Measurements from ENCODE around the gene PTGDS.

PTGDS gene

DNA sequence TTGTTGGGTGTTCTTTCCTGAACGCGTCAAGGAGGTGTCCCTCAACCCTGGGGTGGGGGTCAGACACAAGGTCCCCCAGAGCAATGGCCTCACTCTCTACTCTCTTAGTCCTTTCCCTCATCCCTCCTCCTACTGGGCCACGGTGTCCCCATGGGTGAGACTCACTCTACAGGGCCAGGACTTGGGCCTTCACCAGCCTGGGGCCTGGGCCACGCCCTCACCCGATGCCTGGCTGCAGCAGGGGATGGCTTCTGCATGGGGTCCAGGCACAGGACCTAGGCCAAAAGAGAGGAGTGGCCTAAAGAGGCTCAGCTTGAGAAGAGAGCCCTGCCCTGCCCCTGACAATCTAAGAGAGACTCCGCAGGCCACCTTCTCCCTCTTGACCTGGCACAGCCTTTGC lies 19.4 kb upstream of the PTGDS start:
- H3K36me3 ChIP-seq (replicated peaks in 1 of 2; ENCODE audit: control insufficient read depth in 2 of 2, insufficient read depth in 2 of 2, low read length in 2 of 2): no peaks in the 10 kb centered on the region
- H2BK120ac ChIP-seq (ENCODE audit: low read depth, low read length): no peak overlapping the region
- H3K14ac ChIP-seq (ENCODE audit: low read length): peak overlapping the region; percentile 47
- peaks cover 0 to 4% of the 10 kb centered on the region in 2 donors for H3K4me1 ChIP-seq (ENCODE audit: control insufficient read depth in 2 of 2, insufficient read depth in 1 of 2, low read depth in 1 of 2, low read length in 2 of 2)
- no peak overlapping the region for H3K27ac ChIP-seq (replicated peaks; ENCODE audit: low read length)
- WGBS, 2 donors (ENCODE audit: extremely low coverage in 2 of 2, insufficient read length in 2 of 2, insufficient replicate concordance in 1 of 2): no CpG with 5 or more reads among the region's 6 CpGs
- peaks cover 3% of the 10 kb centered on the region for H3K79me1 ChIP-seq (ENCODE audit: low read depth, low read length)
- DNase-seq (ENCODE audit: low spot score): no peak
- H3K9ac ChIP-seq (ENCODE audit: low read depth, low read length, poor library complexity): no peak overlapping the region
- no peak overlapping the region for H3K4ac ChIP-seq (ENCODE audit: low read length)
- H3K23ac ChIP-seq (ENCODE audit: low read depth, low read length, poor library complexity): no peak overlapping the region
- H4K8ac ChIP-seq (ENCODE audit: low read depth, low read length): no peak overlapping the region
- H2AFZ ChIP-seq (ENCODE audit: low read length): no peak overlapping the region
- no peak overlapping the region for H4K91ac ChIP-seq (ENCODE audit: low read depth, low read length, poor library complexity)
- H2BK5ac ChIP-seq (ENCODE audit: low read length): no peak overlapping the region
- H3K18ac ChIP-seq (ENCODE audit: low read length): peak overlapping the region; percentile 71
- peaks cover 0 to 1% of the 10 kb centered on the region in 2 donors for H3K9me3 ChIP-seq (replicated peaks in 1 of 2; ENCODE audit: control insufficient read depth in 2 of 2, insufficient read depth in 1 of 2, low read depth in 1 of 2, low read length in 2 of 2)
- peak overlapping the region; percentile 15 for H2AK5ac ChIP-seq (ENCODE audit: low read depth, low read length)
- H2BK15ac ChIP-seq (ENCODE audit: low read length): no peak overlapping the region
- H2BK12ac ChIP-seq (ENCODE audit: low read length): no peak overlapping the region
- H3K4me2 ChIP-seq (ENCODE audit: insufficient read depth, low read length, poor library complexity, severe bottlenecking): no peak overlapping the region
- no peak overlapping the region for H3K4me3 ChIP-seq (ENCODE audit: low read length in 2 of 2)
- H3K27me3 ChIP-seq (ENCODE audit: control insufficient read depth in 3 of 3, insufficient read depth in 3 of 3, low read depth in 1 of 3, low read length in 3 of 3): peaks cover 0 to 28% (median 0%) of the 10 kb centered on the region in 3 experiments

DNA sequence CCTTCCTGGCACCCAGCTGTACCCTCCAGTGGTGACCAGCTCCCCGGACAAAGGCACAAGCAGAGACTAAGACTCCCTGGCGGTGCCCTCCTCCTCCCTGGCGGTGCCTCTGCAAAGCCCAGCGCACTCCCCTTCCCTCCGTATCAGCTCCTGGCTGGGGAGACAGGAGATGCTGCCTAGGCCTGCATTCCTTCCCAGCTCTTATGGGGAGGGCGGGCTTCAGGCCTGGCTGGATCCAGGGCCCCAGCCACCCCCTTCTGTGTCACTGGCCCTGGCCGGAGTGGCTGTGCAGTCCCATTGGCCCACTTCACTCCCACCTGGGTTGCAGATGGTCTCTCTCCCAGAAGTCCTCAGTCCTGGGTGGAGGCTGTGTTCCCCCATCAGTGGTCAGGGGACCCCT lies 18.8 kb upstream of the PTGDS start:
- Histone ChIP-seq H3K4me2 (ENCODE audit: insufficient read depth, low read length, poor library complexity, severe bottlenecking) (no peak overlapping the region), H3K18ac (ENCODE audit: low read length) (peak overlapping the region; percentile 71), H4K91ac (ENCODE audit: low read depth, low read length, poor library complexity) (no peak overlapping the region), H3K4me3 (ENCODE audit: low read length in 2 of 2) (no peak overlapping the region), H3K4me1 (ENCODE audit: control insufficient read depth in 2 of 2, insufficient read depth in 1 of 2, low read depth in 1 of 2, low read length in 2 of 2) (peaks cover 2 to 4% of the 10 kb centered on the region in 2 donors), H3K9ac (ENCODE audit: low read depth, low read length, poor library complexity) (no peak overlapping the region), H3K4ac (ENCODE audit: low read length) (no peak overlapping the region), H3K23ac (ENCODE audit: low read depth, low read length, poor library complexity) (peak overlapping the region; percentile 43), H3K27me3 (ENCODE audit: control insufficient read depth in 3 of 3, insufficient read depth in 3 of 3, low read depth in 1 of 3, low read length in 3 of 3) (peaks cover 0 to 28% (median 0%) of the 10 kb centered on the region in 3 experiments), H3K36me3 (replicated peaks in 1 of 2; ENCODE audit: control insufficient read depth in 2 of 2, insufficient read depth in 2 of 2, low read length in 2 of 2) (no peaks in the 10 kb centered on the region), H2AFZ (ENCODE audit: low read length) (no peak overlapping the region), H2BK12ac (ENCODE audit: low read length) (no peak overlapping the region), H2BK15ac (ENCODE audit: low read length) (no peak overlapping the region), H3K9me3 (replicated peaks in 1 of 2; ENCODE audit: control insufficient read depth in 2 of 2, insufficient read depth in 1 of 2, low read depth in 1 of 2, low read length in 2 of 2) (peaks cover 0 to 1% of the 10 kb centered on the region in 2 donors), H3K79me1 (ENCODE audit: low read depth, low read length) (peaks cover 3% of the 10 kb centered on the region), H3K27ac (replicated peaks; ENCODE audit: low read length) (no peak overlapping the region), H2BK5ac (ENCODE audit: low read length) (no peak overlapping the region), H3K14ac (ENCODE audit: low read length) (peak overlapping the region; percentile 47), H2BK120ac (ENCODE audit: low read depth, low read length) (no peak overlapping the region), H4K8ac (ENCODE audit: low read depth, low read length) (no peak overlapping the region), H2AK5ac (ENCODE audit: low read depth, low read length) (peak overlapping the region; percentile 98)
- WGBS, 2 donors (ENCODE audit: extremely low coverage in 2 of 2, insufficient read length in 2 of 2, insufficient replicate concordance in 1 of 2): no CpG with 5 or more reads among the region's 7 CpGs
- no peak for DNase-seq (ENCODE audit: low spot score)

DNA sequence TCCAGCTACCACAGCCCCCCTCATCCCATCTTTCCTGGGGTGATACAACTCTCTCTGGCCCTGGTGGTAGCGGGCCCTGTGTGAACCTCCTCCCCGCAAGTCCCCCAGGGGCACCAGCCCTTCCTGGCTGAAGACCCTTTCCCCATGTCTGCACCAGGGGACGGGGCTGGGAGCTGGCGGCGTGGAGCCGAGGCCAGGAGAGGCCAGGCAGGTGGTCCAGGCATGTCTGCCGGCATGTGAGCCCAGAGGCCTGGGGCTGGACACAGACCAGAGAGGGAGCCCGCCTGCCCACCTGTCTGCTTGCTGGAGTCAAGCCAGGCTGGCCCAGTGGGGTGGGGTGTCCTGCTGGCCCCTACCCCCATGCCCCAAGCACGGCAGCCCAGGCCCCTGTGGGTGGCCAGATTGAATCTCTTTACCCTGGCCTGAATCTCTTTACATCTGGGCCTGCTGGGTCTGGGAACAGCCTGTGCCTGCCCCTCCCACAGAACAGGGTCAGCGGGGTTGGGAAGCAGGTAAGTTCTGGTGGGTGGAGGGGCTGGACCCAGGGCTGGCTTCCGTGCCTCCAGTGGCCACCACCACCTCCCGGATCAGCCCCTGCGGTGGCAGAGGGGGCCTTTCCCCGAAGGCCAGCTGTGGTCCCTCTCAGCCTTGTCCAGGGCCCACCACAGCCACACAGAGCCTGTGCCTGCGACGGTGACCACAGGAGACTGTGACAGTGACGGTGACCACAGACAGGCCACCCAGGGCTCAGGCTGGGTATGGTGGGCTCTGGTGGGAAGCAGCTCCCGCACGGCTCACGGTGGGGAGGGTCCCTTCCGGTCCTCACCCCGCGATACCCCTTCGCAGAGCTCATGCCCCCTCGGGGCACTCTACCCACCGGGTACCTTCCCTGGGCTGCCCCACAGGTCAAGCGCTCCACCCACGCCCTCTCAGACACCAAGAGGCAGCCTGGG lies 18.1 kb upstream of the PTGDS start:
- H2AK5ac ChIP-seq (ENCODE audit: low read depth, low read length): peak overlapping the region; percentile 98
- peak overlapping the region; percentile 80 for H3K23ac ChIP-seq (ENCODE audit: low read depth, low read length, poor library complexity)
- H3K4me2 ChIP-seq (ENCODE audit: insufficient read depth, low read length, poor library complexity, severe bottlenecking): no peak overlapping the region
- no peak overlapping the region for H4K91ac ChIP-seq (ENCODE audit: low read depth, low read length, poor library complexity)
- H3K4me1 ChIP-seq (ENCODE audit: control insufficient read depth in 2 of 2, insufficient read depth in 1 of 2, low read depth in 1 of 2, low read length in 2 of 2): peaks cover 4 to 6% of the 10 kb centered on the region in 2 donors
- DNase-seq (ENCODE audit: low spot score): no peak
- H3K9ac ChIP-seq (ENCODE audit: low read depth, low read length, poor library complexity): peak overlapping the region; percentile 24
- peak overlapping the region; percentile 85 for H3K18ac ChIP-seq (ENCODE audit: low read length)
- H2AFZ ChIP-seq (ENCODE audit: low read length): no peak overlapping the region
- peak overlapping the region; percentile 98 for H2BK15ac ChIP-seq (ENCODE audit: low read length)
- peaks cover 0 to 23% (median 0%) of the 10 kb centered on the region in 3 experiments for H3K27me3 ChIP-seq (ENCODE audit: control insufficient read depth in 3 of 3, insufficient read depth in 3 of 3, low read depth in 1 of 3, low read length in 3 of 3)
- no peak overlapping the region for H3K4ac ChIP-seq (ENCODE audit: low read length)
- no peak overlapping the region for H3K27ac ChIP-seq (replicated peaks; ENCODE audit: low read length)
- peak overlapping the region; percentile 98 for H2BK12ac ChIP-seq (ENCODE audit: low read length)
- H4K8ac ChIP-seq (ENCODE audit: low read depth, low read length): no peak overlapping the region
- H3K36me3 ChIP-seq (replicated peaks in 1 of 2; ENCODE audit: control insufficient read depth in 2 of 2, insufficient read depth in 2 of 2, low read length in 2 of 2): no peaks in the 10 kb centered on the region
- peaks cover 0 to 1% of the 10 kb centered on the region in 2 donors for H3K9me3 ChIP-seq (replicated peaks in 1 of 2; ENCODE audit: control insufficient read depth in 2 of 2, insufficient read depth in 1 of 2, low read depth in 1 of 2, low read length in 2 of 2)
- H3K14ac ChIP-seq (ENCODE audit: low read length): no peak overlapping the region
- WGBS, 2 donors (ENCODE audit: extremely low coverage in 2 of 2, insufficient read length in 2 of 2, insufficient replicate concordance in 1 of 2): no CpG with 5 or more reads among the region's 28 CpGs
- peak overlapping the region; percentile 94 for H2BK5ac ChIP-seq (ENCODE audit: low read length)
- no peak overlapping the region for H3K4me3 ChIP-seq (ENCODE audit: low read length in 2 of 2)
- peak overlapping the region; percentile 47 for H2BK120ac ChIP-seq (ENCODE audit: low read depth, low read length)
- peaks cover 3% of the 10 kb centered on the region for H3K79me1 ChIP-seq (ENCODE audit: low read depth, low read length)
